Pulmonary artery endothelial cell (primary cell): ENCODE measurements around the gene ST3GAL6. TPM values are rescaled to one million over a fixed set of nuclear protein-coding genes. Genes with fewer than 3 reads are reported as not detected.

Experiments
- DNase-seq: peaks from one replicate; pipeline ENCODE4 v3.0.0-alpha.2; 2011; ENCODE audit warnings: low read depth, low spot score
- total RNA-seq: library from RNA; depleted of rRNA; stranded (reverse); fragments of >200 nt; gene quantifications from 2 replicates; pipeline ENCODE4 v1.2.3, GENCODE V29; 2014

ST3GAL6 gene
- total RNA-seq, 1 donor from 2014 or later = 22.2 TPM

DNA sequence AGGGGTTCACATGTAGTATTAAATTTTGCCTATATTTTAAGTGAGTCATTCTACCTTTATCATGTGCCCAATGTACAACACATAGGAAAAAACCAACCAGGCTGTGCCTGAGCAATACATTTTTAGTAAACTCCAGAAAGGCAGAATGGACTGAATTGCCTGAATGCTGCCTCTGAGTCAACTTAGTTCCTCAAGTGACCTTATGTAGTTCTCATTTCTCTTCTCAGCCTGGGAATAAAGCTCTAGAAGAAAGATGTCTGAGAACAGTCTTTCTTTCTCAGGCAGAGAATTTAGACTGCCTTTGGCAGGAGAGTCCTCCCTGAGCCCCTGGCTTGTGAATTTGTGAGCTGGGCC, 13.0 kb downstream of the ST3GAL6 start:
- no peak for DNase-seq

DNA sequence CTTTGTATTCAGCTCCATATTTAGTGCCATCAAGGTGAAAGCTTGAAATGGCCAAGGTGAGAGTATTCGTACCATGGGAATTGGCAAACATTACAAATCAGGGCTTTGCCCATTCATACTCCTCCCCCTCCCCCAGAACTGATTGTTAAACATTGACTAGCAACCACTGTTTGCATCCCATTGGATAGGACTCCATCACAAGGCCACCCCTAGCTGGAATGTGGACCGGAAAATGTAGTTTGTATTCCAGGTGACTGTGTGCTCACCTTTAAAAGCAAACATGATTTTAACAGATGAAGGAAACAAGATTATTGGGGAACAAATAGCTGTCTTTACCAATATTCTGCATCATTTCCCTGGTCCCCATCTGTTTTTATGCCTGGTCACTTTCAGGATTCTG, 14.1 kb downstream of the ST3GAL6 start:
- DNase-seq = no peak

DNA sequence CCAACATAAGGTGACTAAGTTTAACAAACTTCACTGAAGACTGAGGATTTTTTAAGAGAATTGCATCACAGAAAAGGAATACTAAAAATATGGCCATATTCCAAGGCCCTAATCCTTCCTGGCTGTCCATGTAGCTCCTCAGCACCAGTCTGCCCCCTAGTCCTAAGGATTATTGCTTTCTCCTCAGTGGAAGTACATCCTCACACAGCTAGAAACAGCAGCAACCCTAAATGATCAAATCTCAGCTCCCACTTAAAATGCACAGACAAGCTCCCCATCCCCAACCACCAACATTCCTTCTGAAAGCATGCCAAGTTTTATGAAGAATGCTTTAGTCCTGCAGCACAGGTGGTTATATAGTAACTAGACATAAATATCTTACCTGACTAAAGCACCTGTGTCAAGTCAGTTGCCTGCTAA, 14.7 kb downstream of the ST3GAL6 start:
- no peak for DNase-seq

DNA sequence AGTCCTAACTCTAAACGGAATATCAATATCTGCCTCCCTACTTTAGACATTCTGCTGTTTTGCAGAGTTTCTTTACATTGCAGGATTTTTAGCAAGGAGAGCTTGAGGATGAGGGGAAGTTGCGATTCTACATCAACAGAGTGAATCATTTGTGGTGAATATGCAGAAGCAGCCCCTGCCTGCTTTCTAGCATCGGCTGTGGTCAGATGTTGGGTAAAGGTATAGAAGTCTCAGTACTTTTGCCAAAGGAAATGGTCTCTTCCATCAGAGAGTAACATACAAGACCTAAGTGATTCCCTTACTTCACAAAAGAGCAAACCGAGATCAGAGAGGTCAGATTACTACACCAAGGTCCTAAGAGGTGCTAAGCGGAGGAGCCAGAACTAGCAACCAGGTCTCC, 15.2 kb downstream of the ST3GAL6 start:
- no peak for DNase-seq

DNA sequence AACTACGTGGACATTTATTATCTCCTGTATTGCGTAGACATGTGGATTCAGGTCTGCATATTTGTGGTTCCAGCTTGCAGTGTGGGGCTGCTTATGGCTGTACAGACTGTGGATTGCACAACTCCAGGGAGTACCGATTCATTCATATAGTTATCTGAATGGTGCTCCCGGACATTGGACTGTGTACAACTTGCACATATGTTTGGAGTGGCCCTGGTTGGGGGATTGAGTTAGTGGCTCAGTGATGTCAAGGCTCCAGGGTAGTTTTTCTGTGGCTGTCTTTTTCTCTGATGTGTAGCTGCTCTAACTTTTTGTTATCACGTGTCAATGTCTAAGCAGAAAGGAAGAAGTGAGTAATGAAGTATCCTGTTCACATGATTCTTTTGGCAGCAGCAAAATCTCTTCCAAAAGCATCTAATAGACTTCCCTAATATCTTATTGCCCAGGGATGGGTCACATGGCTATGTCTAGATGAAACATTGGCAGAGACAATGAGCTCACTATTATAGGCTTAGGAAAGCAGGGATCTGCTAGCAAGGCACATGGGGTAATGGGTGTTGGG, 15.8 kb downstream of the ST3GAL6 start:
- peak; percentile 96 for DNase-seq

DNA sequence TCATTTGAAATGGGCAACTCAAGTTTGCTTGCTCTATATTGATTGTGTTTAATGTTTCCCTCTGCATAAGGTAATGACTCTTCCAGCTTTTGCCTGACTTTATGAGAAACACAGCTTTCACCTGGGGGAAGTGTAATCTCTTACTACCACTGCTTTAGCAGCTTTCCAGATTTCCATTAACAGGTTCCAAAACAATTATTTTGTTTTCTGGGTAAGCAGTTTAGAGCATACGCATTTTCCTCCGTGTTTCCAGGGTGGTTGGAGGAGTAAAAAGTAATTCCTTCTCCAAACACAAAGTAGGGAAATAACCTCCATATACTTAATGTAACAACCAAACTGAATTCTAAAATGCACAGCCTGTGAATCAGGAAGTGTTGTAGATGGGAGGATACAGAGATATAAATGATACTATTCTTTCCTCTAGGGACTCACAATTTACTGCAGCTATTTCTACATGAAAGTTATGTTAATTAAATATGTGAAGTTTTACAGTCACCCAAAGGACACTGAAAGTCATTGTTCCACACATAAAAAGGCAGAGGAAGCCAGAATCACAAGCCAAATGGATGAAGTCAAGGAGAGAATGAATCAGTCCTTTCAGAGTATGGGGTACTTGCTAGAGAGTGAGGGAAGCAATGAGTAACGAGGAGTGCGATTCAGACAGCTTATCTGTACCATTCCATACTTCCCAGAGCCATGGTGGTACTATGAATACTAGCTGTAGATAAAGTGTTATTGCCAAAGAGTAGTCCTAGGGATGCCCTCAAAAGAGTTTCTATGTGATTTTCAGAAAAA, 16.6 kb downstream of the ST3GAL6 start:
- DNase-seq = peak; percentile 81

DNA sequence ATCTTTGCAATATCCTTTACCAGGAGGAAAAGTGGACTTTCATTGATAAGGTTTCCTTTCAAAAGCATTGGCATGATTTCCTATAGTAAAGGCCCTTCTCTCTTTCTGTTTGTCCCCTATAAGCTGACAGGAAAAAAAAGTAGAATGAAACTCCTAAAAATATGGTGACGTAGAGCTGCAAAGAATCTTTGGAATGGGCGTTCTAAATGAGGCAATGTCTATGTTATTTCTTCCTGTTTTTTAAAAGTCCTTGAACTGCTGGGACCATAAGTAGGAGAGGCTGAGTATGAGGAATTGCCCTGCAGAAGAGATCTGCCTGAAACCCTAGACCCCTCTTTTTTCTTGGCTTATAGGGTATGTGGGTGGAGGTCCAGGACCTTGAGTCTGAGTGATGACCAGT, 17.2 kb downstream of the ST3GAL6 start:
- DNase-seq = no peak

DNA sequence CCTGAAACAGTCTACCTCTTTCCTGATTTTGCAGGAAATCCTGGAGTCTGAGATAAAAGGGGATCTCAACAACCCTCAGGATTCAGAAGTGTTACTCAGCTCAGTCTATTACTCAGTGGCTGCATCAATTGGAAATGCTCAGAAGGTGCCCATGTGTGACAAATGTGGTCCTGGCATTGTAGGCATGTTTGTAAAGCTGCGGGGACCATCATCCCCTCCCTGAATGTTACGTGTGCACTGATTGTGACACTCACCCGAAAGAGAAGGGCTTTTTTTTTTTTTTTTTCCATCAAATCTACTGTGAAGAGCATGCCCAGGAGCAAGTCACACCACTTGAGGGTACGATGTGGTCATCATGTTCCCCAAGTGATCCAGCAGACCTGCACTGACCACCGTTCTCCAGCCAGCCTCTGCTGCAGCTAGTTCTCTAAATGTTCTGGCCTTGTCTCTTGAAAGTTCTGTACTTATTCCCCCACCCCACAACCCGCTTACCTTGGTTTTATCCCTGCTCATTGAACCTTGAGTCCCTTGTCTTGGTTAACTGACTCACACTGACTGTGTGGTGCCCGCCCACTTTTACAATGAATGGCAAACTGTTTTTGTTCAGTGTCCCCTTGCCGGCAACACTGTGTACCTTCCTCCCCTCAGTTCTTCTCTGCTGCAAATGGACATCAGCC, 19.8 kb downstream of the ST3GAL6 start:
- no peak for DNase-seq

DNA sequence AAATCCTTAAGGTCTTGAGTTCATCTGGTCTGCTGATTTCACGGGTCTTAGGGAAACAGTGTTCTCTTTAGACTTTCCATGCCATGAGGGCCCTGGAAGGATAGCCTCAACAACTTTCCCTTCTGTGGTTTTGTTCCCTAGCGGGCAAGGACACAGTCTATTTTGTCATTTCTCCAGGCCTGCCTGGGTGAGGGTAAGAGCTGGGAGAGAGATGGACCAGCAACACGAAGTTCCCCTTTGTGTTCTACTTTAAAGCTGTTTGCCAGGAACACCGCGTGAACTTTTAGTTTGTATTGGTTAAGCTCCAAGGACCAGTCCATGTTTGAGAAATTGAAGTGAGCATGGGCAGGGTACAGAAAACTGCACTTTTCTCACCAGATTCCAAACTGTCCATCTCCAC, 20.9 kb downstream of the ST3GAL6 start:
- no peak for DNase-seq

DNA sequence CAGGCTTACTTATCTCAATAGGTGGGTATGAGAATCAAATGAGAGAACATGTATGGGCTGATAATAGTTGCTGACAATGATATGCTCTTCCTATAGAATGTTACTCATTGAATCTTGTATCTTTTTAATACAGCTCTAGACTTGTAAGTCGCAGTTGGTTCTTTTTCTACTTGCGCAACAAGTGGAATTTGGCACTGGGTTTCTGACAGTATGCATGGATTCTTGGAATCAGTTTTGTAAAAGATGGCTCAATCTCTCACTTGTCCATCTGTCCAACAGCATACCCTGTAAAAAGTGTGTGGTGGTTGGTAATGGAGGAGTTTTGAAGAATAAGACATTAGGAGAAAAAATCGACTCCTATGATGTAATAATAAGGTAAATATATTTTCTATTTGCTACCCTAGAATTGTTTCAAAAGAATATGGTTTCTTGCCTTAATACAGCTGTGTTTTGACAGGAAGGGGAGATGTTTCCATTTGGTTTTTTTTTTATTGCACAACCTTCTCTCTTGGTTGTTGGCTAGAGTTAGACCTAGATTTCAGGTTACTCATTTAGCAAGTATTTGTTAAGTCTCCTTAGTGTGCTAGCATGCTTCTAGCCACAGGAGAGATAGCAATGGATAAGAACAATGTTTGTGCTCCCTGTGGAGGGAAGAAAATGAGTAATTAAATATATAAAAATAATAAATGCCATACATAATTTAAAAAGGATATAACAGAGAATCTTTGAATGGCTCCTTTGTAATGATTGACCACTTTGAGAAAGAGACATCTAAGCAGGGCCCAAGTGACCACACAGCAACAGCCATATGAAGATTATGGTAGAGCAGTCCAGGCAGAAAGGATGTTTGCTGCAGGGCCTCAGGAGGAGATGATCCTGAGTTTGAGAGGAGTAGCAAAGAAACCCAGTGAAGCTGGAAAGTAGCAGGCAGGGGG, 21.8 kb downstream of the ST3GAL6 start:
- DNase-seq = no peak

DNA sequence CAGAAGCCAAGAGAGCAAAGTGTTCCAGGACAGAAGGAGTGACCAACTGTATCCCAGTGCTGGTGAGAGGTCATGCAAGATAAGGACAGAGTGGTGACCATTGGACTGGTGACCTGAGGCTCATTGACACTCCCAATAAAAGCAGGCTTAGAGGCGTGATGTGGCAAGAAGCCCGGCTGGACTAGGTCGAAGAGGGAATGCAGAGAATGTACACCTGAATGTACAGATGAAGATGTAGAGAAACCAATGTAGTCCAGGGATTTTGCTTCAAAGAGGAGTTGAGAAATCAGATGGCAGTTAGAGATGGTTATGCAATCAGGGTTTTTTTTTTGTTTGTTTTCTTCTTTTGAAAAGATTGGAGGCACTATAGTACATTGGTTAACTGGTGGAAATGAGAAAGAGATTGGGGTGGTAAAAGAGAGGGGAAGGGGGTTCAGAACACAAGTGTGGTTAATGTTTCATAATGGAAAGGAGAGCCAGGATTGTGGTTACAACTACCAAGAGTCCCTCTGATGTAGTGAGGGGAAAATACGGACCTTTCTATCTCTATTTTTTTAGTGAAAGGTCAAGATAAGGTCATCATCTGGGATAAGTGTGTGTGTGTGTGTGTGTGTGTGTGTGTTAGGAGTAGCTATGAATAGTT, 23.3 kb downstream of the ST3GAL6 start:
- DNase-seq = no peak

DNA sequence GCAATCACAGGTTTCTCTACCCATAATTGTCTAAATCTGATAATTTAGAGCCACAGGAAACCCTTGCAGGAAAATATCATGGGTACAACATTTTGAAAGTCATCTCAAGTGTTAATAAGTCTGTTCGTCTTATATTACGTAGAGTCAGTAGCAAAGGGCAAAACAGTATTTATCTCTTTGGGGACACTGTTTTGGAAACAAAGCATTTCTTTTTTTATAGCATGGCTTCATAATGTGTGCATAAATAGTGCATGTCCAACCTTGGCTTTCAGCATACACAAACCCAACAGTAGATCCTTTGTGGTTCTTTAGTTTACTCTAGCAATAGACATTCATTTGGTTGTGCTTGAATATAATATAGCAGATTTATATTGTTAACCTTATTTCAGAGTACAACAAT, 24.0 kb downstream of the ST3GAL6 start:
- no peak for DNase-seq

DNA sequence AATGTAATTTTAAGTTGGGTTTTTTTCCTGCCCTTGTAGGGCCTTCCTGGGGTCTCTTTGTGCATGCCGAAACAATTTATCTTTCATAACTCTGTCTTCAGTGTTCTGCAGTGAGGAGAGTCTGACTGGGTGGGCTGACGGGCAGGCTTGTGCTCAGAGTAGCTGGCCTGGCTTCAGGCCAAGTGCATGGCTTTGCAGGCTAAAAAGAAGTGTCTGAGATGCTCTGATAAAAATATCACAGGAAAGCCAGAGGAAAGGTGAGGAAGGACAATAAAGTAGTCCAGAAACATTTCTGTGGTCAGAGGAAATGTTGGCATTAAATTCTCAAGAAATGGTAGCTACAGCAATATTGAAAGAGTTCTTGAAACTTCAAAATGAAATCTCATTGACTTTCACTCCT, 25.5 kb downstream of the ST3GAL6 start:
- DNase-seq = no peak

DNA sequence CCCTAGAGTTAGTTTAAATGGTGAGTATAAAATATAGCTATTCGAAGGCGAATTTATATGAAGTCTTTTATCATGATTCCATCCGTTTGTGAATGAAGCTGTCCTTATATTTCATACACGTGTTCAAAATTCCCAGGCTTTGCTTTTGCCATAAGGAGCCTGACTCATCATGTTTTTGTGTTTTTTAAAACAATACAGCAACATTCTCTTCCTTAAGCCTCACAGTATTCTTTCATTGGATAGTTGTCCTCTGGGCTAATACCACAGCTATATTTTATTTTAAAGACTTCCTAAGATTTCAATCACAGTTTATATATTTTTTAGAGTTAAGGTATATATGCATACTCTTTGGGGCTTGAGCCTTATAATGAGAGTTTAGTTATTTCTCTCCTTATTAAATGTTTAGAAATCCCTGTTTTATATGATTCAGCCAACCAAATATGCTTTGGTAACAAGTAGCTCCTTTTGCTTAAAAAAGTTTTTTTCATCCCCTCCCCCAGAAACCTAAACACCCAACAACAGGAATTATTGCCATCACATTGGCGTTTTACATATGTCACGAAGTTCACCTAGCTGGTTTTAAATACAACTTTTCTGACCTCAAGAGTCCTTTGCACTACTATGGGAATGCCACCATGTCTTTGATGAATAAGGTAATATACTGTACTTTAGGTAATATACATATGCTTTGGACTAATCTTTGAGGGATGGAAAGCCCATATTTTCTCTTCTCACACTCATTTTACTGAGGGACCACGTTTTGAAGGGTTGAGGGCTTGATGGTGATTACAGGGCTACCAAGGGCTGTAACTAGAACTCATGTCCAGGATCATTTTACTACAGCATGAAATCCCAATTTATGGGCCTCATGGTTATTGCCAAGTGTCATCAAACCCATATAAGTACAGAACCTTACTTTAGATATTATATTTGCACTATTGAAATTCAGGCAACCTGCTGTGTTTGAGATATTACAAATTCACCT, 28.5 kb downstream of the ST3GAL6 start:
- no peak for DNase-seq

DNA sequence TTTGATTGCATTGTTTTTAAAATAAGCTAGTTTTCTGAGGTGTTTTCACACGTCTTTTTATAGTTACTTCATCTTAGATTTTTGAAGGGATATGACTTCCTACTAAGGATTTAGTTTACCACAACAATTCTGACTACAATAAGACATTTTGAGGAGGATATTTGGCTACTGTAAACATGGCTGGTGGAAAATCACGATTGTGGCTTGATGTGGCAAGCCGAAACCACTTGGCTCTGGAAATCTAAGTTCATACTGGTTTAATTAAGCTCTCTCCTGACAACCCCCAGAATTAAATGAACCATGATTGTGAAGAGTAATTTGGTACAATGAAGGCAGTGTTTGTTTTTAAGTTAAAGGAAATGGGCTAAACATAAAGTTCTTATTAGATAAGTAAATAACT, 30.8 kb downstream of the ST3GAL6 start:
- no peak for DNase-seq

DNA sequence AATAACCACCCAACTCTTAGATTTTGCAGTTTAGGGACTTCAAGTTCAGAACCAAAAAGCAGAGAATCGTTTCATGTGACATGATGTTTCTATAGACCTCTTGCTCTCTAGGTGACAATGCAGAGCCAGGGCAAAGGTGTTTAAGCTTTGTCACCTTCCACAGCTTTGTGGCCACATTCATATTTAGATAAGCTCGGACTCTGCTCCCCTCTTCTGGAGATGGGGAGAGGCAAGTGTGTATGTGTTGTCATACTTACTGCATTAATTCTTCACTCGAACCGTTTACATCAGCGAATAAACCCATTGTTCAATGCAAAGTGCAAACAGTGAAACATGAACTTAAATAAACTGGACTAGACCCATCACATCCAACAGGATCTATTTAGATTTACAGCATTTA, 33.2 kb downstream of the ST3GAL6 start:
- no peak for DNase-seq

DNA sequence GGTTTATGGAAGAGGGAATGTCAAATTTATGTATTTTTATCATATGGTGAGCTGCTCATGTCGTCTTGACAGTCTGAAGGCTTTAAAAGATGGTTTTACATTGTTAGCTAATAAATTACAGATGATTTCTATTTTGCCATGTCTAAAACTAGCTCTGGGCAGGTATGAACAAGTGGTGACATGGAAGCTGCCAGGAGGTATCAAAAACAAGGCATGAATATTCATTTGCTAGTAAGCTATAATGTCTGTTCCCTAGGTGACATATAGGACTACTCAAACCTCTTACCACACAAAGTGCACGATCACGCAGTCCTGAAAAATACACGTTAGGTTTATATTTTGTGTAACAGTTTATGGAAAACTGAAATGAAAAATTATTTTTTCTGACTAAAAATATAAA, 34.8 kb downstream of the ST3GAL6 start:
- DNase-seq = no peak

DNA sequence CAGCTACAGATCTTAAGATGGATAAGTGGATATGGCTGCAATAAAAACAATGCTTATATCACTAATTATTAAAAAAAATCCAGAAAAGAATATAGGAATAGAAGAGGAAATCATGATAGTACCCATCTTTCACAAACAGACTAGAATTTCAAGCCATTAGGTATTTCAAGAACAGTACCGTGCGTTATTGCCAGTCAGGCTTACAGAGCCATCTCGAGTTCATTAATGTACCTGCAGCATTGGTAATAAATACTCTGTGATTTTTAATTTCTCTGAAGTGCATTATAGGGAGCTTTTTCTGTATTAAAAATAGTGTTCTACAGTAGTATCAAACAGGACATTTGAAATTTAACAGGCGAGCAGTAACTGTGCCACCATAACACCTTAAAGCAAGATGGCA, 35.7 kb downstream of the ST3GAL6 start:
- DNase-seq = no peak

DNA sequence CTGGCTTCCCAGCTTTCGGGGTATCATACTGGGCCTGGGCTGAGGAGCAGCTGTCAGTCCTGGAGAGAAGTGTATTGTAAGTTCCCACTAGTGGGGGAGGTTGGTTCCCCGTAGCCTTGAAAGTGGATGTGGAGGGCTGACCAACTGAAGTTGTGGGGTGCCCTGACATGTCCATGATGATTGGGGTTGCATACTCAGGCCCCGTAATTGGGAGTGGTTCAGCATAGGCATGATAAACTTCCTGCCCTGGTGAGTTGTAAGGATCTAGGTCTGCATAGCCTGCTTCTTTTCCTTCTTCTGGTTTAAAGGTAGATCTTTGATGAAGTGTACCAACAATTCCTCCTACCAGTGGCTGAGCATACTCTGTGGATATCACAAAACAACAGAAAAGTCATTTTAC, 36.3 kb downstream of the ST3GAL6 start:
- no peak for DNase-seq

DNA sequence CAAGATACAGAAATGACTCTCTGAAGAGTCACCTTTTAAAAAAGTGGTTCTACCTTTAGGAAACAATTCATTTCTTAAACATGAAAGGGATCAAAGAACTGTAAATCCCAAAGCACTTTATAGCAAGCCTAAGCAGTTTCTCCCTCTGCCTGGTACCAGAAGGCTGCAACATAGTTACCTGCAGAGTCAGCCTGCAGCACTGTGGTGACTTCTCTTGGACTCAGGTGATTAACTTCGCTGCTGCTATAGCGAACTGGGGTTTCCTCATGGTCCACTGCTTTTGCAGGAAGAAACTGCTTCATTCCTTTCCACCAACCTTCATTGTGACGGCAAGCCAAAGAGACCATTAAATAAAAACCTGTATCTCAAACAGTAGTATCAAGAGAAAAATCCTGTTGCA, 37.3 kb downstream of the ST3GAL6 start:
- no peak for DNase-seq
